Suprapubic skin (tissue), 3 donors: ENCODE data around the gene BAIAP3.

Experiments used
- CTCF ChIP-seq, 2 donors: fragments of 200-600 bp in 1 of 2; fragments of 450-650 bp in 1 of 2; sonication (generic) in 1 of 2; IDR thresholded peaks; one replicate each; pipeline ENCODE4 v1.5.1; 2016 to 2019; ENCODE audit warnings: antibody characterized with exemption in 2 of 2, mild to moderate bottlenecking in 1 of 2, moderate library complexity in 1 of 2
- POLR2AphosphoS5 ChIP-seq, 3 donors: sonication (generic); formaldehyde crosslinking; IDR thresholded peaks; one replicate each; pipeline ENCODE4 v1.6.1; 2017; ENCODE audit warnings: antibody characterized with exemption in 3 of 3

DNA sequence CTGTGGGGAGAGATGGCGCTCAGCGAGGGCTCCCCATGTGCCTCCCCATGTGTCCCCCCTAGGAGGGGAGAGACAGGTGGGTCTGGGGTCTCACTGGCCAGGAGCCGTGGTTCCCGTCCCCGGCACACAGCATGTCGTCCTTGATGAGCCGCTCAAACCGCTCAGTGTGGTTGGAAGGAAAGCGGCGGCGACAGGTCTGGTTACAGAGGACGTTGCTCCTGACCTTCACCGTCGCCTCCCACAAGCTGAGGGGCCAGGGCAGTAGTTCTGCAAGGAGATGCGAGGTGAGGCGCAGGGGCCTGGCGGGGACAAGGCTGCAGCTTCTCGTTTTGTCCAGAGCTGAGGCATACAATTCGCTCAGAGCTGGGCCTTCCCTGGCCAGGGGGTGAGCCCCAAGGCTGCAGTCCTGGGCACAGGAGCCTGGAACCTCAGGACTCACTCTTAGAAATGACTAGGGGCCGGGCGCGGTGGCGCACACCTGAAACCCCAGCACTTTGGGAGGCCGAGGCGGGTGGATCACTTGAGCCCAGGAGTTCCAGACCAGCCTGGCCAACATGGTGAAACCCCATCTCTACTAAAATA is 46.8 kb upstream of the BAIAP3 start:
- TF ChIP-seq CTCF (IDR thresholded peaks at IDR 0.05) = no peak
- no peak for TF ChIP-seq POLR2AphosphoS5 (IDR thresholded peaks at IDR 0.05)
